ENCODE data around the gene HLA-DOB.
"Not testable (repeated sequence)": the region's sequence is repeated elsewhere in the genome, so short reads cannot be mapped to it uniquely, and the experiment has no call there.

Gene HLA-DOB

GRCh38 chr6:32815115-32815514, 1.7 kb downstream of the HLA-DOB start:
- peak in 1 of 2 experiments; percentile 15 for DNase-seq (ENCODE audit: low read depth in 2 of 2)

DNA sequence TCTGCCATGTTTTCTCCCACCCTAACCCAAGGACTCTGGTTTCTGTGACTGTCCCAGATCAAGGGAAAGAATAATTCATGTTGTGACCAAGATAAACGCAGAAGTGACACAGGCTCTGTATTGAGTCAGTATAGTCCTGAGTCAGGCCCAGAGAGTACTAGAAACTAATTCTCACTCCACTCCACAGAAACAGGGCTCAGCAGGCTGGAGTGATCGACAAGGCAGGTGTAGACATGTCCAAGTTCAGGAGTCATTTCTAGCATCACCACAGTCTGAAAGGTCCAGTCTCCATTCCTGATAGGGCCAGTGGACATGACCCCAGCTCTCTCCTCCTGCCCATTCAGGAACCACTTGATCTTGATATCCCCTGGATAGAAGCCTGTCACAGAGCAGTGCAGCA, 2.7 kb downstream of the HLA-DOB start:
- DNase-seq (ENCODE audit: low read depth in 2 of 2), result no peak

GRCh38 chr6:32809171-32809570, 7.6 kb downstream of the HLA-DOB start:
- no peak for DNase-seq (ENCODE audit: low read depth in 2 of 2)

DNA sequence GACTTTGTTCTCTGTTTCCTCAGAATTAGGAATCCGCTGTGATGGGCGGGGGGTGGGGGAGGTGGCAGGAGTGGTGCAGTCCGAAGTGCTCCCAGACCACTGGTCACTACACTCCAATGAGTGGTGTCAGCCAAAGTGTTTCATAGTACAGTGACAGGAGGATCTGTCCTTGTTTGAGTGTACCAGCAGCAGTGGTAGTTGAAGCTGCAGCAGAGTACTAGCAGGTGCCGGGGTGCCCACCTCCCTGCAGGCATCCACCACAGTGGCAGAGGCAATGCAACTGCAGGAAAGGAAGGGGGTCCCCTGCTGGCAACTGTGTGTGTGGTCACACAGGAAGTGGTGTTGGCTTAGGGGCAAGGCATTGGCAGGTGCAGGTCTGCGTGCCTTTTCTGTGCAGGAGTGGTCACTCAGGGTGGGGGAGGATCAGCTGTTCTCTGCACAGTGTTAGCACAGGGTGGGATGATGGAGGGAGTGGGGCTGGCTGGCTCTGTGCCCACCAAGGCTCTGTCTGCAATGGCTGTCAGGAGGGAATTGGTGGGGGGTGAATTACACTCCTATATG, 9.7 kb downstream of the HLA-DOB start:
- DNase-seq (ENCODE audit: low read depth in 2 of 2), result no peak

GRCh38 chr6:32805404-32805803, 11.4 kb downstream of the HLA-DOB start:
- DNase-seq (ENCODE audit: low read depth in 2 of 2), result not testable (repeated sequence)

DNA sequence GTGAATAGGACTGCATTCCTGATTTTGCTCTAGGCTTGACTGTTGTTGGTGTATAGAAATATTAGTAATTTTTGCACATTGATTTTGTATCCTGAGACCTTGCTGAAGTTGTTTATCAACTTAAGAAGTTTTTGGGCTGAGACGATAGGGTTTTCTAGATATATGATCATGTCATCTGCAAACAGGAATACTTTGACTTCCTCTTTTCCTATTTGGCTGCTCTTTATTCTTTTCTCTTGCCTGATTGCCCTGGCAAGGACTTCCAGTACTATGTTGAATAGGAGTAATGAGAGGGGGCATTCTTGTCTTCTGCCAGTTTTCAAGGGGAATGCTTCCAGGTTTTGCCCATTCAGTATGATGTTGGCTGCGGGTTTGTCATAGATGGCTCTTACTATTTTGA, 13.4 kb downstream of the HLA-DOB start:
- no peak for DNase-seq (ENCODE audit: low read depth in 2 of 2)

GRCh38 chr6:32799740-32800139, 17.1 kb downstream of the HLA-DOB start:
- no peak for DNase-seq (ENCODE audit: low read depth in 2 of 2)

GRCh38 chr6:32799168-32799567, 17.6 kb downstream of the HLA-DOB start:
- DNase-seq (ENCODE audit: low read depth in 2 of 2), result no peak

- peak in 1 of 2 experiments; percentile 20 for DNase-seq (ENCODE audit: low read depth in 2 of 2)
Measured at GRCh38 chr6:32796848-32797776, 19.7 kb downstream of the HLA-DOB start.

GRCh38 chr6:32794510-32794909, 22.3 kb downstream of the HLA-DOB start:
- DNase-seq (ENCODE audit: low read depth in 2 of 2), result no peak

DNA sequence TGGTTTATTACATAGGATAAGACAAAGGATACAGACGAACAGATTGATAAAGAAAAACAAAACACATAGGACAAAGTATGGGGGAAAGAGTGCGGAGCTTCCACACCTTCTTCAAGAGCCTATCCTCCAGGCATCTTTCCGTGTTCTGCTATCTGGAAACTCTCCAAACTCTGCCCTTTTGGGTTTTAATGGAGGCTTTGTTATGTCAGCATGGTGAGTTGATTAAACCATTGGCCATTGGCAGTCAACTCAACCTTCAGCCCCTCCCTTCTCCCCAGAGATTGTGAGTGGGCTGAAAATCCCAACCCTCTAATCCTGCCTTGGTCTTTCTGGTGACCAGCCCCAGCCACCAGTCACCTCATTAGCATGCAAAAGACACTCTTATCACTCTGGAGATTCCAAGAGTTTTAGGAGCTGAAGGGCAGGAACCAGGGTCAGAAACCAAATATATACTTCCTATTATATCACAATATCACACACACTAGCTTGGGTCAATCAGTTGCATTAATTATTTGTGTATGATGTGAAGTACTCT, 23.8 kb downstream of the HLA-DOB start:
- DNase-seq (ENCODE audit: low read depth in 2 of 2), result no peak

GRCh38 chr6:32790306-32790705, 26.5 kb downstream of the HLA-DOB start:
- no peak for DNase-seq (ENCODE audit: low read depth in 2 of 2)

GRCh38 chr6:32785781-32786533, 30.8 kb downstream of the HLA-DOB start:
- DNase-seq (ENCODE audit: low read depth in 2 of 2), result peak; percentile 15 to 31

- not testable (repeated sequence) for DNase-seq (ENCODE audit: low read depth in 2 of 2)
Measured at GRCh38 chr6:32782923-32783322, 33.9 kb downstream of the HLA-DOB start.

DNA sequence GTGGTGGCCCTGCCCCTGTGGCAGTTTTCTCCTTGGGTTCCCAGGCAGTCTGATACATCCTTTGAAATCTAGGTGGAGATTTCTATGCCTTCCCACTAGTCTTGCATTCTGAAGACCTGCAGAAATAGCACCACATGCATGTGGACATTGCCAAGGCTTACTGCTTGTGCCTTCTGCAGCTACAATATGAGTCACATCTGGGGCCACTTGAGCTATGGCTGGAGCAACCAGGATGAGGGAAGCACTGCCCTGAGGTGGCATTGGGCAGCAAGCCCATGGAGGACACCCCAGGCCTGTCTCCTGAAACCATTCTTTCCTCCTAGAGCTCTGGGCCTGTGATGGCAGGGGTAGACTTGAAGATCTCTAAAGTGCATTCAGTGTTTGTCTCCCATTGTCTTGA, 37.8 kb downstream of the HLA-DOB start:
- DNase-seq (ENCODE audit: low read depth in 2 of 2), result no peak

DNA sequence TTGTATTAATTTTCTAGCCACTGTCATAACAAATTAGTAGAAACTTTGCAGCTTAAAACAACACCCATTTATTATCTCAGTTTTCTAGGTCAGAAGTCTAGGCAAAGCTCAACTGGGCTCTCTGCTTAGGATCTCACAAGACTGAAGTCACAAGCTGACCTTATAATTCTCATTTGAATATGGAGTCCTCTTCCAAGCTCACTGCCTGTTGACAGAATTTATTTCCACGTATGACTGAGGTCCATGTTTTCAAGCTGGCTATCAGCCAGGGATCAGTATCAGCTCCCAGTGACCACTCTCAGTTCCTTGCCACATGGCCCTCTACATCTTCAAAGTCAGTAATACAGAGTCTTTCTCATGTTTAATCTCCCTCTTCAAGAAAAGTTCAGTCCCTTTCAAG, 41.7 kb downstream of the HLA-DOB start:
- DNase-seq (ENCODE audit: low read depth in 2 of 2), result no peak

DNA sequence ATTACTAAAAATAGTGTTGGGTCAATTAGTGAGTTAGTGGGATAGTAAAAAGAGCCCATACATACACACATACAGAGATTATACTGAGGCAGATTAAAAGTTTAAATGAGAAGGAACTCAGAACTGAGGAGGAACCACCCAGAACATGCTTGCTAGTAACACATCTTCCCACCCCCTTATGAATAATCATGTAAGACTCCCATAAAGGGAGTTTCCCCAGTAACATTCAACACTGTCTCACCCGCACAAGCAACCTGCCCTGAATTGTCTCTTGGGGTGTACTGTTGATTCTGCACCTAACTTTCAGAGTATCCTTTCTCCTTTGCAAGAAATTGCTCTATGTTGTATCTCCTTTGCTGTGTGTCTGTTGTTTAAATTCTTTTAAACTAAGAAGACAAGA, 42.4 kb downstream of the HLA-DOB start:
- no peak for DNase-seq (ENCODE audit: low read depth in 2 of 2)

DNA sequence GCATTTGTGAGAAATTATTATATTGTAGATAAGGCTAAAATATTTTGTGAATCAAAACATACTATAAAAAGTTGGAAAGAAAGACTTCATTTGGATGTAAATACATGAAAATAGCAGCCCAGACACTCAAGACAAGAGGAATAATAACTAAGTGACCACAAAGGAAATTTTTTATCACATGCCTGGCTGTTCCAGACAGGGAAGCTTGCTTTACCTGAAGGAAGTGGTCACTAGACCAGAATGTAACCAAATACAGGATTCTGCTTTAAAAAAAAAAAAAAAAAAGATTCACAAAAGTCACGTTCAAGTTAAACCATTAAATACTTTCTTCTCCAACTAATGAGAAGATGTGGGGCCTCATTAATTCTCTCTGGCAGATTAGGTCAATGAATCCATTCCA, 44.1 kb downstream of the HLA-DOB start:
- DNase-seq (ENCODE audit: low read depth in 2 of 2), result no peak

DNA sequence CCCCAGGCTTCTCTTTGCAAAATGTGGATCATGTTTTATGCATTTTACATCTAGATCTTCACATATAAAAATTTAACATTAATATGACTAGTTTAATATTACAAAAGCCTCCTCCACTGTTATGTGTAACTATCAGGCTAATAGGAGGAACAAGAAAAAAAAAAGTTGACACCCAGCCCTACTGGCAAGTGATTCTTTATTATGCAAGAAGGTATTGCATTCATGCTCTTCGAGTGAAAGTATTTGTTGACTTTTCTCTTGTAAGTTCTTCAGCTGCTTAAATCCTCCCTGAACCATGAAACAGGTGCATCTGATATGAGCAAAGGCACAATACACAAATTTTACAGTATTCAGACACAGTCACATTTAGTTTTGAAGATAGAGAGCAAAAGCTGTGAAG, 52.8 kb downstream of the HLA-DOB start:
- DNase-seq (ENCODE audit: low read depth in 2 of 2), result no peak

DNA sequence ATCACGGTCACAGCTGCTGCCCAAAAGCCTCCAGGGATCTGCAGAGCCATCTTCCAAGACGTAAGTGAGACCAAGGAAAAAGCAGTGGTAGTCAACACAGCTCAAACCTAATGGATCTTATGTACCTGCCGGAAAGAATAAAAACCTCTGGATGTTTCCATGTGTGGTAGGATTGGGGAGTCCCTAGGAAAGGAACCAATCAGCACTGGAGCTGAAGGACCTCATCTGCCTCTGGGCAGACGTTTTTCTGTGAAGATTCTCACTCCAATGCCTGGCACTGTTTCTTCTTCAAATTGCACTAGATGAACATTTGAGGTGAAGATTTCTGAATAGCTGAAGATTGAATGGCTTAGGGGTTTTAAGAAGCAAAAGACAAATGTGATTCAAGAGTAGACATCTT, 53.4 kb downstream of the HLA-DOB start, which contains the start of gene HLA-DQB2:
Gene HLA-DQB2, minus strand, starts transcription at position 112 of the 400 bp plus-strand sequence. Its CDS starts 62 bp downstream, at position 50.
- no peak for DNase-seq (ENCODE audit: low read depth in 2 of 2)

Data from fibroblast of skin of left biceps (primary cell).